ENCODE data around the gene PIGQ.

PIGQ gene

DNA sequence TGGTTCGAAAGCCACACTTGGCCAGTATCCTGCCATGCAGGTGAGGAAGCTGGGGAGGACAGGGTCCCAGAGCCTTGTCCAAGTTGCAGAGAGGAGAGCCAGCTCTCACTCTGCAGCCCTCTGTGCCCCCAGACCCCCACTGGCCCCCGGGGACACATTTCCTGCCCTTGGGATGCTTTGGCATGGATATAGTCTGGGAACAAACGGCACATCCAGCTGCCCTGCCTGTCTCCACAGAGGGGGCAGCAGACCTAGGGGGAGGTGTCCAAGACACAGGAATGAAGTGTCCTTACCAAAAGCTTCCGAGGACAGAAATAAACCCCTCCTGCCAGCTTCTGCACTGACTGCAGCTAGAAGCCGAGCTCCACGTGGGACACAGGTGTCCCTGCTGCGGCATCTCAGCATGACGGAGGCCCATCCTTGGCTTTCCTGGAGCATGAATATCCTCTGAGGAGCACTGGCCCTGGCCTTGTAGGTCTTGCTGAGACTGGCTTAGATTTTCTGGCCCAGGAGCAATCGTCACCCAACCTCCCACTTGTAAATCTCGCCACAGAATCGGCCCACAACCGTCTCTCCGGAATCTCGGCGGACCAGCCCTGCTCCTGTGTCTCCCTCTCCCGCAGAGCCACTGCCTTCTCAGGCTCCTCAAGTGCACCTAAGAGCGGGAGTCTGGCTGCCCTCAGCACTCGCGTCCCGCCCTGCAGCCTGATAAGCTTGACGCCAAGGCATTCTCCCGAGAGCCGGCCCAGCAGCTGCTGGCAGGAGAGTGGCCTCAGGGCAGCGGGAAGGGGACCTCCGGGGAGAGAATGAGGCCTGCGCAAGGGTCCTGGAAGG, 43.4 kb upstream of the PIGQ start:
- H3K4me1 ChIP-seq (ENCODE audit: control insufficient read depth, insufficient read depth, low read length, poor library complexity, severe bottlenecking): peaks cover 30% of the 10 kb centered on the region

DNA sequence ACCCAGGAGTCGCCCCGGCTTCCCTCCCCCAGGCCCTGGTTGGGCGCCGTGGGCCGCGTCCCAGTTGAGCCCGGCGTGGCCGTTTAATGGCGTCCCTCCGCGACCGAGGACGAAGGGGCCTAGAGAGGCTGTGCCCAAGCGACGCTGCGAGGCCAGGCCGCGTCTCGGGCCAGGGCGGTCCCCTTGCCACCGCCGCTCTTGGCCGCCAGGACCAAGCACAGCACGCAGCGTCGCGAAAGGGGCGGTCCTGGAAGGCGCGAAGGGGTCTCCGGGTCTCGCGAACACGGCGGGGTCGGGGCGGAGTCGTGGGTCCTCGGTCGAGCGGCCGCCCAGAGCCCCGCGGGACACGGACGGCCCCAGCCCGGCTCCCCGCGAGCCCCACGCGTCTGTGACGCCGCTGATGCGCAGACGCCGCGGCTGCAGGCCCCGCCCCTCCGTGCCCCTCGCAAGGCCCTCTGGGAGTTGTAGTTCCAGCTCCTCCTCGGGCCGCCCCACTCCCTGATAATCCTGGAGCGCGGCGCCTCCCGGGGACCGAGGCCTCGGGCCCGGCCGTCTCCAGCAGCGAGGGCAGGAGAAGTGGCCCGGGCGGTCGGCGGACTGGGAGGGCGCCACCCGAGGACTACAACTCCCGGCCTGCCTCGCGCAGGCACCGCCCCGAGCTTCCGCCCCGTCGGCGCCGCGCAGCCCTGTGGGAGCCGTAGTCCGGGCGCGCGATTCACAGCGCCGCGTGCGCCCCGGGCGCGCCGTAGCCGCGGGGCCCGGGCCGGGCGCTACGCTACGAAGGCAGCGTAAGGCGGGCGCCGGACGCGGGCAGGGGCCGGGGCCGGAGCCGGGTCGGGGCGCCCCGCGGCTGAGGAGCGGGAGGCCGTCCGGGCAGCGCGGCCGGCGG, 42.5 kb upstream of the PIGQ start, which contains the start of gene CAPN15:
Gene CAPN15, plus strand, starts transcription at position 698 of the 889 bp plus-strand sequence. CDS start 19,127 bp downstream, outside the sequence.
- H3K36me3 ChIP-seq (ENCODE audit: control insufficient read depth, insufficient read depth, low read length): no peaks in the 10 kb centered on the region
- DNase-seq: peak; percentile 72 to 81 (median 75)
- no peaks in the 10 kb centered on the region for H3K27me3 ChIP-seq (replicated peaks; ENCODE audit: control insufficient read depth, insufficient read depth, low read length, poor library complexity, severe bottlenecking)
- H3K27ac ChIP-seq (ENCODE audit: insufficient read depth, low read length, poor library complexity, severe bottlenecking): peak within 1 kb of the TSS; percentile 89
- peak within 1 kb of the TSS; percentile 77 for H3K4me3 ChIP-seq (ENCODE audit: insufficient read depth, low read depth, low read length, poor library complexity, severe bottlenecking)
- no peaks in the 10 kb centered on the region for H3K9me3 ChIP-seq (ENCODE audit: control insufficient read depth, low read length)
- peaks cover 30% of the 10 kb centered on the region for H3K4me1 ChIP-seq (ENCODE audit: control insufficient read depth, insufficient read depth, low read length, poor library complexity, severe bottlenecking)

More for the DNA sequence above, 43.4 kb upstream of the PIGQ start:
- H3K27ac ChIP-seq (ENCODE audit: insufficient read depth, low read length, poor library complexity, severe bottlenecking): peak overlapping the region; percentile 89
- no peaks in the 10 kb centered on the region for H3K9me3 ChIP-seq (ENCODE audit: control insufficient read depth, low read length)
- no peaks in the 10 kb centered on the region for H3K36me3 ChIP-seq (ENCODE audit: control insufficient read depth, insufficient read depth, low read length)
- peak overlapping the region; percentile 77 for H3K4me3 ChIP-seq (ENCODE audit: insufficient read depth, low read depth, low read length, poor library complexity, severe bottlenecking)
- no peaks in the 10 kb centered on the region for H3K27me3 ChIP-seq (replicated peaks; ENCODE audit: control insufficient read depth, insufficient read depth, low read length, poor library complexity, severe bottlenecking)
- DNase-seq: peak in 1 of 3 donors; percentile 11

DNA sequence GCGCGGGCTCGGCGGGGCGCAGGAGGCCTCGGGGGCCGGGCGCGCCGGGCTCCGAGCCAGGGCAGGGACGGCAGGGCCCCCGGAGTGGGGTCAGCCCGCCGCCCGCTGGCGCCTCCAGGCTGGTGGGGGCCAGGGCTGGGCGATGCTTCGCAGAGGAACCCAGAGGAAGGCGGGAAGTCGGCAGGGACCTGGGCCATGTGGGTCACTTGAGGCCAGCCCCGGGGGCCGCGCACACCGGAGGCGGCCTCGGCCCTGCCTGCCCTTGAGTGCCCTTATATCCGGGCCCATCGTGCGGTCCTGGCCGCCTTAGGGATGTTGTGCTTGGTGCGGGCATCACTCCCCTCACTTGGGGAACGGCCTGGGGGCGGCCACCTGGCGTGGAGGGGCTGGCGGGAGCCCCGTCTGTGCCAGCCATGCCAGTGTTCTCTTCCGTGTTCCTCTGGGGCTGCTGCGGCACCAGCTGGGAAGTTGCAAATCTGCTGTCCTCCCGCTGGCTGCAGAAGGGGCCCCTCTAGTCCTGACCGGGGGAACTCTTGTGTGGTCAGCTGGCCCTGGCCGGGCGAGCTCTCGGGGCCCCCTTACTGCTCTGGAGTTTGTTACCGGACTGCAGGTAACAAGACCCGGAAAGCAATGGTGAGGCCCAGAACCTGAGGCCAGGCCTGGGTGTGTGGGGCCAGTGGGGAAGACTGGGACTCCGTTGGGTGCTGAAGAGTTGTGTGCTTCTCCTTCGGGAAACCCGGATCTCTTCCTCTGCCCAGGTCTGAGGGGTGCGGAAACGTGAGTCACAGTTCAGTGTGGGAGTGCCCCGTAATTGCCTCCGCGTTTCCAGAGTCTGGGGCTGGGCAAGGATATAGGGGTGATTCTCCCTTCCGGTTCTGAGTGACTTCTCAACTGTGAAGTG, 41.4 kb upstream of the PIGQ start:
- peak overlapping the region; percentile 67 for H3K27ac ChIP-seq (ENCODE audit: insufficient read depth, low read length, poor library complexity, severe bottlenecking)
- peak overlapping the region; percentile 73 for H3K4me3 ChIP-seq (ENCODE audit: insufficient read depth, low read depth, low read length, poor library complexity, severe bottlenecking)
- H3K36me3 ChIP-seq (ENCODE audit: control insufficient read depth, insufficient read depth, low read length): no peaks in the 10 kb centered on the region
- no peaks in the 10 kb centered on the region for H3K27me3 ChIP-seq (replicated peaks; ENCODE audit: control insufficient read depth, insufficient read depth, low read length, poor library complexity, severe bottlenecking)
- H3K4me1 ChIP-seq (ENCODE audit: control insufficient read depth, insufficient read depth, low read length, poor library complexity, severe bottlenecking): peaks cover 30% of the 10 kb centered on the region
- H3K9me3 ChIP-seq (ENCODE audit: control insufficient read depth, low read length): no peaks in the 10 kb centered on the region
- peak in 2 of 3 donors; percentile 19 to 24 for DNase-seq

DNA sequence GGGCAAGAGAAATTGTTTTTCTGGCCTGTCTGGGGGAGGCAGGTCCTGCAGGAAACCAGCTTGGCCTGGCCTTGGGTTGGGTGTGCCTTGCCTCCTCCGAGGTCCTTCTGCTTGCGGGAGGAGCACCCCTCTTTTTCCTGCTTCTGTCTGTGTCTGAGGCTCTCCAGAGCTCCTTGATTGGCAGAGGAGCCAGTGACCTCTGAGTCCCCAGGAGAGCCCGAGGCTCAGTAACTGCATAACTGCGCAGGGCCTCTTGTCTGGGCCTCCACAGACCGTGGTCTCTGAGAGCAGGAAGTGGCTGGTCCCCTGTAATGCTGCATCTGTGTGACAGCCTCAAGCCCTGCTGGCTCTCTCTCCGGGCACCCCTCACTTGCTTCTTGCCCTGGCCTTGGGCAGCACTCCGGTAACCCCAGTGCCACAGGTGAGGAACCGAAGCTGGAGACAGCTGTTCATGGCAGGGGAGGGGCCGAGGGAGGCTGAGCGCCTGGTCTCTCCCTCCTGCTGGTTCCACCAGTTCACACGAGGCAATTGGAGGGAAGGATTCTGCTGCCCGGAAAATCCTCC, 40.7 kb upstream of the PIGQ start:
- Histone ChIP-seq H3K9me3 (ENCODE audit: control insufficient read depth, low read length) (no peaks in the 10 kb centered on the region), H3K36me3 (ENCODE audit: control insufficient read depth, insufficient read depth, low read length) (no peaks in the 10 kb centered on the region), H3K27me3 (replicated peaks; ENCODE audit: control insufficient read depth, insufficient read depth, low read length, poor library complexity, severe bottlenecking) (no peaks in the 10 kb centered on the region), H3K4me1 (ENCODE audit: control insufficient read depth, insufficient read depth, low read length, poor library complexity, severe bottlenecking) (peaks cover 30% of the 10 kb centered on the region), H3K27ac (ENCODE audit: insufficient read depth, low read length, poor library complexity, severe bottlenecking) (peak overlapping the region; percentile 67), H3K4me3 (ENCODE audit: insufficient read depth, low read depth, low read length, poor library complexity, severe bottlenecking) (peak overlapping the region; percentile 73)
- no peak for DNase-seq

DNA sequence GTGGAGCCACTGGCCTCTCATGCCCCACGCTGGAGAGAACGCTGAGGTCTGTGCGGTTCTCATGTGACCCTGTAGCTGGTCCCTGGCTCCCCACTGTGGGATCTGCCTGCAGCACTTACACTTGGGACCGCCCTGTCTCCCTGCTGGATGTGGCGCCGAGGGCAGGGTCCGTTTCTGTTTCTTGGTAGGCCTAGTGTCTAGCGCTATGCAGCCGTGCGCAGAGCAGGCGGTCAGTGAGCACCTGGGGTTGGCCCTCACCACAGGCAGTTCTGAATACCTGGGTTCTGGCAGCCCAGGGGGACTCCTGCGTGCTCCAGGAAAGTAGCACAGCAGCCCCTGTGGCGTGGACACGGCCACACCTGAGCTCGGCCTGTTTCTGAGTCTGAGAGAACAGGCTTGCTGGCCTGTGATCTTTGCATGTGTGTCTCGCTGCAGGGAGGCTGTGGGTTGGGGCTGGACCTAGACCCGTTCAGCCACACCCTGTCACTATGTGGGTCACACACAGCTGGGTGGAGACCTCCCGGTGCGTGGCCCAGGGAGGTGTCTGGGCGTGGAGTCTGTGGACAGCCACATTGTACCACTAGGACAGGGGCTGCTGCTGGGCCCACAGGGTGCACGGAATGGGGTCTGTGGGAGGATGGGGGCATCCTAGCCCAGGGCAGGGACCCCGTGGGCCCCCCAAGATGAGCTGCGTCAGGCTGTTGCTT, 39.5 kb upstream of the PIGQ start:
- H3K27me3 ChIP-seq (replicated peaks; ENCODE audit: control insufficient read depth, insufficient read depth, low read length, poor library complexity, severe bottlenecking): no peaks in the 10 kb centered on the region
- no peak overlapping the region for H3K27ac ChIP-seq (ENCODE audit: insufficient read depth, low read length, poor library complexity, severe bottlenecking)
- no peak for DNase-seq
- no peaks in the 10 kb centered on the region for H3K9me3 ChIP-seq (ENCODE audit: control insufficient read depth, low read length)
- peaks cover 30% of the 10 kb centered on the region for H3K4me1 ChIP-seq (ENCODE audit: control insufficient read depth, insufficient read depth, low read length, poor library complexity, severe bottlenecking)
- no peaks in the 10 kb centered on the region for H3K36me3 ChIP-seq (ENCODE audit: control insufficient read depth, insufficient read depth, low read length)
- H3K4me3 ChIP-seq (ENCODE audit: insufficient read depth, low read depth, low read length, poor library complexity, severe bottlenecking): peak overlapping the region; percentile 73

DNA sequence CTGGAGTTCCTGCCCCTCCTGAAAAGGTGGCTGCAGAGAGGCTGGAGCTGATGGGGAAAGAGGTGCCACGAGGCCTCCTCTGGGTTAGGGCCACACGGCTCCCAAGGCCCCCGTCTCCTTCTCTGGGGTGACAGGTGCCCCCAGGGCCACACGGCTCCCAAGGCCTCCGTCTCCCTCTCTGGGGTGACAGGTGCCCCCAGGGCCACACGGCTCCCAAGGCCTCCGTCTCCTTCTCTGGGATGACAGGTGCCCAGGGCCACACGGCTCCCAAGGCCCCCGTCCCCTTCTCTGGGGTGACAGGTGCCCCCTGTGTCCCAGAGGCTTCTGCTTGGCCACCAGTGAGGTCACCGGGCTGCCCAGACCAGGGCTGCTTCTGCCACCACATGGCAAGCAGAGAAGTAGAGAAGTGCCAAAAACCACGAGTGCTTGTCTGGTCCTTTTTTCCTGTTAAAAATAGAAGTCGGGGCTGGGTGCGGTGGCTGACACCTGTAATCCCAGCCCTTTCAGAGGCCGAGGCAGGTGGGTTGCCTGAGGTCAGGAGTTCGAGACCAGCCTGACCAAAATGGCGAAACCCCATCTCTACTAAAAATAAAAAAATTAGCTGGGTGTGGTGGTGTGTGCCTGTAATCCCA, 38.2 kb upstream of the PIGQ start:
- no peak overlapping the region for H3K27ac ChIP-seq (ENCODE audit: insufficient read depth, low read length, poor library complexity, severe bottlenecking)
- no peak for DNase-seq
- H3K4me1 ChIP-seq (ENCODE audit: control insufficient read depth, insufficient read depth, low read length, poor library complexity, severe bottlenecking): peaks cover 20% of the 10 kb centered on the region
- no peaks in the 10 kb centered on the region for H3K36me3 ChIP-seq (ENCODE audit: control insufficient read depth, insufficient read depth, low read length)
- no peaks in the 10 kb centered on the region for H3K9me3 ChIP-seq (ENCODE audit: control insufficient read depth, low read length)
- no peak overlapping the region for H3K4me3 ChIP-seq (ENCODE audit: insufficient read depth, low read depth, low read length, poor library complexity, severe bottlenecking)
- H3K27me3 ChIP-seq (replicated peaks; ENCODE audit: control insufficient read depth, insufficient read depth, low read length, poor library complexity, severe bottlenecking): no peaks in the 10 kb centered on the region

DNA sequence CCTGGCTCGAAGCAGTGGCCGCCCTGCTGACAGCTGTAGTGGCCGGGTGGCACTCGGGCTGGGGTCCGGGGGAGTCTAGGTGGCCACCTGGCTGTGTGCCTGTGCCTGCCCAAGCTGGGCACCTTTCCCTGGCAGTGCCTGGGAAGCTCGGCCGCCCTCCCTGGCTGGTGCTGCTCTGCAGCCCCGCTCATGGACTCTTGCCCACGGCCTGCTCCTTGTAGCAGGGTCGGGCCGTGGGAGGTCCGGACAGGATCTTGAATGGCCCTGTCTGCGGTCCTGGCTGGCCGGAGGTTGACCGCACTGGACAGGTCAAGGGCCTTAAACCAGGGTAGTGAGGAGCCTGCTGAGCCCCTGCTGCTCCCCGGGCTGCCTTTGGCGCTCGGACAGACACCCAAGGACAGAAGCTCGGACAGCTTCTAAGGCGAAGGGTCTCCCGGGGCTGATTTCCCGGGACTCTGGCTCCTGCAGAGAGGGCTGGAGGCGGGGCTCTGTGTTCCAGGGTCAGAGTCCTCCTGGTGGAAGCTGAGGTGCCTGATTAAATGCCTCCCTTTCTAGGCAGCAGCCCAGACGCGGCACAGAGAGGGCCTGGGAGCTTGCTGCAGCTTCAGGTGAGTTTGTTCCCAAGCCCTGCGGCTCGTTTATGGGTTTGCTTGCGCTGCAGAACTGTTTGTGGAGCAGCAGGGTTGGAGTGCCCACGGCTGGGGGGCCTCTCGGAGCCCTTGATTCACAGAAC, 36.2 kb upstream of the PIGQ start:
- no peak overlapping the region for H3K27ac ChIP-seq (ENCODE audit: insufficient read depth, low read length, poor library complexity, severe bottlenecking)
- H3K9me3 ChIP-seq (ENCODE audit: control insufficient read depth, low read length): no peaks in the 10 kb centered on the region
- H3K4me1 ChIP-seq (ENCODE audit: control insufficient read depth, insufficient read depth, low read length, poor library complexity, severe bottlenecking): peaks cover 16% of the 10 kb centered on the region
- peaks cover 9% of the 10 kb centered on the region for H3K36me3 ChIP-seq (ENCODE audit: control insufficient read depth, insufficient read depth, low read length)
- no peaks in the 10 kb centered on the region for H3K27me3 ChIP-seq (replicated peaks; ENCODE audit: control insufficient read depth, insufficient read depth, low read length, poor library complexity, severe bottlenecking)
- DNase-seq: no peak
- H3K4me3 ChIP-seq (ENCODE audit: insufficient read depth, low read depth, low read length, poor library complexity, severe bottlenecking): no peak overlapping the region

DNA sequence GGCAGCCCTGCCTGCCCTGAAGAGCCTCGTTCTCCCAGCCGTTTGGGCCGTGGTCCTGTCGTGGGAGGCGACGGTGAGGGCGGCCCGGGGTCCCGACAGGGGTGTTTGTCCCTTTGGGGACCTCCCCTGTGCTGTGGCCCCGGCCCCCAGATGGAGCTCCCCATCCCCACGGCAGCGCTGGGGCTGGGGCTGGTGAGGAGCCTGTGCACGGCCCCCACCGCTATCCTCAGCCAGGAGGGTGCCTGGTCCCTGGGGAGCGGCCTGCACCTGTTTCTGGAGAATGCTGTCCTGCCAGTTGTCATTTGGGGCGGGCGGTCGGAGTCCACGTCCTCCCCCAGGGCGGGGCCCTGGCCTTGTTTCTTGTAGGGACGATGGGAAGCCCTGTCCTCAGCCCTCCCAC, 35.6 kb upstream of the PIGQ start:
- Histone ChIP-seq H3K27ac (ENCODE audit: insufficient read depth, low read length, poor library complexity, severe bottlenecking) (no peak overlapping the region), H3K27me3 (replicated peaks; ENCODE audit: control insufficient read depth, insufficient read depth, low read length, poor library complexity, severe bottlenecking) (no peaks in the 10 kb centered on the region), H3K4me1 (ENCODE audit: control insufficient read depth, insufficient read depth, low read length, poor library complexity, severe bottlenecking) (peaks cover 14% of the 10 kb centered on the region), H3K4me3 (ENCODE audit: insufficient read depth, low read depth, low read length, poor library complexity, severe bottlenecking) (no peak overlapping the region), H3K36me3 (ENCODE audit: control insufficient read depth, insufficient read depth, low read length) (peaks cover 9% of the 10 kb centered on the region), H3K9me3 (ENCODE audit: control insufficient read depth, low read length) (no peaks in the 10 kb centered on the region)
- no peak for DNase-seq

All from effector memory CD4-positive, alpha-beta T cell (primary cell).